CD14-positive monocyte (primary cell): ENCODE data around the gene WFDC5. TPM values are rescaled to one million over a fixed set of nuclear protein-coding genes. Genes with fewer than 3 reads are reported as not detected.
A peak's percentile ranks its signal among the peaks of the same experiment; 100 is the strongest.

Experiments
- DNase-seq, 3 donors: peaks; one replicate each; pipeline ENCODE4 v3.0.0-alpha.2; 2011 to 2022
- H2AFZ ChIP-seq: 2 replicates; pipeline ENCODE4 v1.6.0; 2012; ENCODE audit warnings: mild to moderate bottlenecking, low read depth, low read length, inconsistent platforms; ENCODE audit not compliant: insufficient read depth, poor library complexity, severe bottlenecking
- H3K27ac ChIP-seq, 2 donors: 1 replicate in 1 of 2; 2 replicates in 1 of 2; pipeline ENCODE4 v1.5.1; 2012 to 2013; ENCODE audit warnings: low read length in 2 of 2, control low read depth in 1 of 2, inconsistent platforms in 1 of 2, low read depth in 1 of 2, mild to moderate bottlenecking in 1 of 2
- H3K27me3 ChIP-seq, 2 donors: one replicate each; pipeline versions ENCODE4 v1.6.0 to v1.6.1; 2011 to 2013; ENCODE audit warnings: low read length in 2 of 2; ENCODE audit not compliant: control insufficient read depth in 2 of 2, insufficient read depth in 2 of 2
- H3K36me3 ChIP-seq, 2 donors: replicated peaks in 1 of 2; 1 replicate in 1 of 2; 2 replicates in 1 of 2; pipeline versions ENCODE4 v1.5.1 to v1.6.1; 2012 to 2013; ENCODE audit warnings: low read length in 2 of 2, control low read depth in 1 of 2, inconsistent platforms in 1 of 2, mild to moderate bottlenecking in 1 of 2; ENCODE audit not compliant: insufficient read depth in 2 of 2, control insufficient read depth in 1 of 2
- H3K4me1 ChIP-seq, 2 donors: 1 replicate in 1 of 2; 2 replicates in 1 of 2; pipeline versions ENCODE4 v1.5.1 to v1.6.1; 2012 to 2013; ENCODE audit warnings: low read length in 2 of 2, control low read depth in 1 of 2, inconsistent platforms in 1 of 2, mild to moderate bottlenecking in 1 of 2, moderate library complexity in 1 of 2; ENCODE audit not compliant: insufficient read depth in 2 of 2, control insufficient read depth in 1 of 2
- H3K4me2 ChIP-seq: replicated peaks from 2 replicates; pipeline ENCODE3; 2012; ENCODE audit warnings: low read length, moderate library complexity, mild to moderate bottlenecking; ENCODE audit not compliant: poor library complexity, severe bottlenecking; ENCODE audit errors: extremely low read depth
- H3K4me3 ChIP-seq, 3 experiments: fragments of 200-600 bp in 1 of 3; sonication (generic) in 1 of 3; replicated peaks in 1 of 3; 1 replicate in 2 of 3; 2 replicates in 1 of 3; pipeline ENCODE4 v1.5.1; 2011 to 2013; ENCODE audit warnings: low read length in 3 of 3, mild to moderate bottlenecking in 3 of 3, control low read depth in 2 of 3, low read depth in 2 of 3, inconsistent platforms in 1 of 3, moderate library complexity in 1 of 3
- H3K79me2 ChIP-seq: 2 replicates; pipeline ENCODE4 v1.6.0; 2012; ENCODE audit warnings: mild to moderate bottlenecking, control low read depth, inconsistent platforms, low read length, moderate library complexity; ENCODE audit not compliant: insufficient read depth
- H3K9ac ChIP-seq: 2 replicates; pipeline ENCODE4 v1.6.0; 2017; ENCODE audit warnings: low read length, mild to moderate bottlenecking; ENCODE audit not compliant: insufficient read depth, poor library complexity, severe bottlenecking
- H3K9me3 ChIP-seq, 2 donors: replicated peaks in 1 of 2; 1 replicate in 1 of 2; 2 replicates in 1 of 2; pipeline versions ENCODE4 v1.5.1 to v1.6.1; 2012 to 2013; ENCODE audit warnings: low read length in 2 of 2, control low read depth in 1 of 2; ENCODE audit not compliant: control insufficient read depth in 1 of 2, insufficient read depth in 1 of 2
- H4K20me1 ChIP-seq: 2 replicates; pipeline ENCODE4 v1.6.0; 2012; ENCODE audit warnings: mild to moderate bottlenecking, low read length, control low read depth, moderate library complexity; ENCODE audit not compliant: insufficient read depth
- H3K27ac Mint-ChIP-seq, 7 donors: one replicate each; pipeline ENCODE4 v1.8.0; 2020; ENCODE audit warnings: mild to moderate bottlenecking in 7 of 7, mixed read lengths in 7 of 7, moderate library complexity in 6 of 7, inconsistent platforms in 2 of 7
- H3K27me3 Mint-ChIP-seq, 3 donors: one replicate each; pipeline ENCODE4 v1.8.0; 2021 to 2022; ENCODE audit warnings: low read depth in 3 of 3, mild to moderate bottlenecking in 3 of 3, mixed read lengths in 3 of 3, moderate library complexity in 3 of 3, inconsistent platforms in 1 of 3
- H3K36me3 Mint-ChIP-seq, 2 donors: one replicate each; pipeline ENCODE4 v1.8.0; 2020; ENCODE audit warnings: mixed read lengths in 2 of 2, inconsistent platforms in 1 of 2, mild to moderate bottlenecking in 1 of 2
- H3K4me1 Mint-ChIP-seq: one replicate; pipeline ENCODE4 v1.8.0; 2020; ENCODE audit warnings: mild to moderate bottlenecking, mixed read lengths
- H3K4me3 Mint-ChIP-seq, 2 donors: one replicate each; pipeline ENCODE4 v1.8.0; 2020; ENCODE audit warnings: mild to moderate bottlenecking in 2 of 2, mixed read lengths in 2 of 2, moderate library complexity in 1 of 2
- H3K9me3 Mint-ChIP-seq, 7 donors: one replicate each; pipeline ENCODE4 v1.8.0; 2020 to 2022; ENCODE audit warnings: mixed read lengths in 7 of 7, mild to moderate bottlenecking in 6 of 7, moderate library complexity in 6 of 7, inconsistent platforms in 2 of 7
- CTCF ChIP-seq: fragments of 200-600 bp; IDR thresholded peaks from one replicate; pipeline ENCODE4 v1.8.0; 2022; ENCODE audit warnings: antibody characterized with exemption, mild to moderate bottlenecking
- WGBS: methylation state at CpG from one replicate; pipeline ENCODE4 v1.1.5; 2013; ENCODE audit warnings: missing lambda C conversion rate; ENCODE audit not compliant: insufficient coverage; 5-methylcytosine and 5-hydroxymethylcytosine counted together
- intact Hi-C, 2 donors: fragments of 100-400 bp; cut with micrococcal nuclease; formaldehyde crosslinking; loops; one replicate each; pipeline versions ENCODE4 v1.15.0 to v1.15.1; 2023
- polyA plus RNA-seq, 3 donors: library from polyadenylated mRNA; depleted of rRNA in 1 of 3; unstranded in 2 of 3; stranded (reverse) in 1 of 3; fragments of 300-500 nt in 2 of 3; fragments of >200 nt in 1 of 3; fragmentation: Illumina TruSeq in 2 of 3; gene quantifications; 1 replicate in 2 of 3; 2 replicates in 1 of 3; pipeline ENCODE4 v1.2.3, GENCODE V29; 2012 to 2021

The WFDC5 gene
- polyA plus RNA-seq, 3 donors = not detected

GRCh38 chr20:45100563-45101245, 14.3 kb downstream of the WFDC5 start, which contains the start of gene KCNS1:
Gene KCNS1 (minus strand): TSS chr20:45101127. CDS start chr20:45099236, 1,891 bp downstream.
- H3K4me1 Mint-ChIP-seq = peaks cover 19% of the 10 kb centered on the region
- H3K27ac Mint-ChIP-seq = no peak within 1 kb of the TSS
- peaks cover 0 to 11% (median 5%) of the 10 kb centered on the region in 7 donors for H3K9me3 Mint-ChIP-seq
- peaks cover 4% of the 10 kb centered on the region for H4K20me1 ChIP-seq
- no peak within 1 kb of the TSS for H2AFZ ChIP-seq
- no peak within 1 kb of the TSS for H3K4me3 ChIP-seq
- WGBS = 6% methylated on average over 30 of the region's 38 CpGs
- peaks cover 10 to 20% of the 10 kb centered on the region in 2 donors for H3K4me1 ChIP-seq
- H3K4me2 ChIP-seq = peak within 1 kb of the TSS; percentile 13
- H3K36me3 ChIP-seq = no peaks in the 10 kb centered on the region
- no peak for DNase-seq
- intact Hi-C loops = no loop called here
- H3K9ac ChIP-seq = no peak within 1 kb of the TSS
- peaks cover 43 to 51% of the 10 kb centered on the region in 2 donors for H3K27me3 ChIP-seq
- no peak for TF ChIP-seq CTCF
- H3K27ac ChIP-seq = no peak within 1 kb of the TSS
- H3K9me3 ChIP-seq = peaks cover 0 to 24% of the 10 kb centered on the region in 2 donors
- H3K4me3 Mint-ChIP-seq = peak within 1 kb of the TSS in 1 of 2 donors; percentile 82
- H3K27me3 Mint-ChIP-seq = peaks cover 45 to 64% (median 46%) of the 10 kb centered on the region in 3 donors
- H3K36me3 Mint-ChIP-seq = peaks cover 0 to 5% of the 10 kb centered on the region in 2 donors
- no peaks in the 10 kb centered on the region for H3K79me2 ChIP-seq

DNA sequence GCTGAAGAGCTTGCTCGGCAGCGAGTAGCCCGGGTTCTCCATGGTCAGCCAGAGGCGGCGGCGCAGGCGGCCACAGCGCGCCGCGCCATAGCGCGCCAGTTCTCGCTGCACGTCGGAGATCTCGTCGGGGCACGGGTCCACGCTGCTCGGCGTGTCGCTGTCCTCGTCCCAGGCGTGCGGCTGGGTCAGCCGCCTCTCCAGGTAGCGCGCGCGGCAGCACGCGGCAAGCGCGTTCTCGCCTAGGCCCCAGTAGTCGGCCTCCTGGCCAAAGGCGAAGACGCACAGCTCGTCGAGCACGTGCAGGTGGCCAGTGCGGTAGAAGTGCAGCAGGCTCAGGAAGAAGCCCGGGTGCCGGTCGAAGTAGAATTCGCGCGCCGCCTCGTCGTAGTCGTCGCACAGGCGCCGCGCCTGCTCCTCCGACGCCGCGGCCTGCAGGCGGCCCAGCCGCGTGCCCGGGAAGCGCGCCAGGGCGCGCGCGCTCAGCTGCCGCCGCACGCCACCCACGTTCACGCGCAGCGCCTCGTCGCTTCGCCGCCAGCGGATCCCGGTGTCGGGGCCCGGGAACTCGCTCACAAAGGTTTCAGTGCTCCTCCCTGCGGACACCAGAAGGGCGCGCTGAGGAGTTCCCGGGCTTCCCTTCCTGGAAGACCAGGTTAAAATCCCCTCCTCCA, 16.7 kb downstream of the WFDC5 start:
- no peak for DNase-seq
- H3K27ac Mint-ChIP-seq = no peak overlapping the region
- Histone ChIP-seq H3K4me1 (peaks cover 10 to 20% of the 10 kb centered on the region in 2 donors), H3K36me3 (no peaks in the 10 kb centered on the region), H3K27me3 (peaks cover 43 to 51% of the 10 kb centered on the region in 2 donors), H3K4me2 (peak overlapping the region; percentile 56), H3K4me3 (peak overlapping the region in 1 of 3 experiments; percentile 52), H3K79me2 (no peaks in the 10 kb centered on the region), H3K9me3 (peaks cover 0 to 24% of the 10 kb centered on the region in 2 donors), H4K20me1 (peaks cover 4% of the 10 kb centered on the region), H2AFZ (no peak overlapping the region), H3K27ac (no peak overlapping the region), H3K9ac (no peak overlapping the region)
- no peak for TF ChIP-seq CTCF
- H3K36me3 Mint-ChIP-seq = peaks cover 0 to 9% of the 10 kb centered on the region in 2 donors
- peak overlapping the region in 1 of 2 donors; percentile 82 for H3K4me3 Mint-ChIP-seq
- peaks cover 0 to 11% (median 5%) of the 10 kb centered on the region in 7 donors for H3K9me3 Mint-ChIP-seq
- 10% methylated on average over 87 of the region's 91 CpGs for WGBS
- intact Hi-C loops = loop anchor here in 1 of 2 donors (10.0 kb wide), 1 partner anchor 53 kb away; no protein-coding TSS in a partner anchor
- H3K4me1 Mint-ChIP-seq = peaks cover 19% of the 10 kb centered on the region
- peaks cover 46 to 59% (median 47%) of the 10 kb centered on the region in 3 donors for H3K27me3 Mint-ChIP-seq
